AG09319 (cell line): Measurements from ENCODE around the gene CDH23.

Experiments
- DNase-seq: peaks from one replicate; pipeline ENCODE4 v3.0.0-alpha.2; 2010; ENCODE audit warnings: low read depth; ENCODE audit errors: extremely low read depth
- CTCF ChIP-seq: IDR thresholded peaks from 2 replicates; pipeline ENCODE4 v1.5.1; 2011; ENCODE audit warnings: low read depth, mild to moderate bottlenecking, inconsistent platforms, low read length, moderate library complexity

The CDH23 gene

DNA sequence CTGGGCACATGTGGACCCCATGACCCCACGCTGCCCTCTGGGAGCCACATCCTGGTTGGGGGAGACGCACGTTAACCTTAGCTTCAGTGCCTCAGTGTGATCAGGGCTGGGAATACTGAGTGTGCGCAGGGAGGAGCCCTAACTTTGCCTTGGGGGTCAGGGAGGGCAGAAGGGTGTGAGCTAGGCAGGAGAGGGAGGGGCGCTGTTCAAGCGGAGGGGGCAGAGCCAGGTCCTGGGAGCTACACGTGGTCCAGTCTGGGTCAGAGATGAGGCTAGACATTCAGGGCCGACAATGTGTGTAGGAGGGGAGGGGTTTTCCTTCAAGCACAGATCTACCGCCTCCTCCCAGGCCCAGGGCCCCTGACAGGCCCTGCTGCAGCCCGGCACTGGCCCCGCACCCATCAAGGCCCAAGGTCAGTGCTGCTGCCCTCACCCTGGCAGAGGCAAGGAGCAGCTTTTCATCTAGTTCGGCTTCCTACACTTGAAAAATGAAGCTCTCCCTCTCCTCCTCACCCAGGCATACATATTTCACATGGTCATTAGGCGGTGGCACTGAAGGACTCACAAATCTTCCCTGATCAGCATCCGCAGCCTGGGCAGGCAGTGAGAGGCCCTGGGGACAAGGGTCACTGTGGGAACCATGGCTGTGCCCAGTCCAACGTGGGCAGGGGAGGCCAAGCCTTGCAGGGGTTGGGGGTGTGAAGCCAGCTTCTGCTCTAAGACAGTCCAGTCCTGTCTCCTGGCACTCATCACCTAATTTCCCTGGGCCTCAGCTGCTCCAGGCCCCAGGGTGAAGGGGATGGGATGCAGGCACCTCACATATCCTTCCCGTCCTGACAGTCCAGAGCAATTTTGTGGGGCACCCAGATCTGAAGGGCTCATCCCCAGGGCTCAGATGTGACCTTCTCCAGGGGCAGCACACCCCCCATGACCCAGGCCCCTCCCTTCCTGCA is 275.6 kb downstream of the CDH23 start:
- DNase-seq = no peak
- TF ChIP-seq CTCF = no peak

GRCh38 chr10:71675295-71675970 is 278.7 kb downstream of the CDH23 start:
- TF ChIP-seq CTCF = no peak
- no peak for DNase-seq

DNA sequence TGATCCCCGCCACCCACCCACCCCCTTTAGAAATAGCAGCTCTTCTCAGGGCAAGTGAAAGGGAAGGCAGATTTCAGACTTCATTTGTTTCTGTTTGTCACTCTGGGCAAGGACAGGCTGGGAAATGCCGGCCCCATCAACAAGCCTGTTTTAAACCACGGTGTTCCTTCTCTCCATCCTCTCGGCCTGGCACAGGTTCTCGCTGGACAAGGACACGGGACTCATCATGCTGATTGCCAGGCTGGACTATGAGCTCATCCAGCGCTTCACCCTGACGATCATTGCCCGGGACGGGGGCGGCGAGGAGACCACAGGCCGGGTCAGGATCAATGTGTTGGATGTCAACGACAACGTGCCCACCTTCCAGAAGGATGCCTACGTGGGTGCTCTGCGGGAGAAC is 280.5 kb downstream of the CDH23 start:
- TF ChIP-seq CTCF = no peak
- no peak for DNase-seq

- no peak for TF ChIP-seq CTCF
- no peak for DNase-seq
These were observed 281.5 kb downstream of the CDH23 start for GRCh38 chr10:71678057-71678805.

GRCh38 chr10:71679425-71679824 is 282.7 kb downstream of the CDH23 start:
- TF ChIP-seq CTCF = no peak

DNA sequence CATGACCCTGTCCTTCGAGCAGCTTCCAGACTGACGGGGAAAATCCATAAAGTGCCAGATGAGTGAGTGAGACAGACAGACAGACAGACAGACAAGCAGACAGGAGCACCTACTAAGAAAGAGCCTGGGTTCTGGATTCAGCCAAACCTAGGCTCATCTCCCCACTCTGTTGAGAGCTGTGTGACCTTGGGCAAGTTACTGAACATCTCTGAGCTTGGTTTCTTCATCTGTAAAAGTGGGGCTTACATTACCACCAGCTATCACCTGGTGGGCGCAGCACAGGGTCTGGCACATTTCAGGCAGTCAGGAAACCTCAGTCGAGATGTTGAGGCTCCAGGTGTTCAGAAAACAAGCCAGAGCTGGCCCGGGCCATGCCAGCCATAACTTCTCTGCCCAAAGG is 285.3 kb downstream of the CDH23 start:
- TF ChIP-seq CTCF = no peak

More at GRCh38 chr10:71679425-71679824, 282.7 kb downstream of the CDH23 start:
- DNase-seq = no peak

More for the DNA sequence above, 285.3 kb downstream of the CDH23 start:
- DNase-seq = no peak
